Purkinje cell (primary cell): ENCODE results near the gene FOXB1. TPM values are rescaled to one million over a fixed set of nuclear protein-coding genes. Genes with fewer than 3 reads are reported as not detected.

Experiments used
- polyA plus RNA-seq: library from polyadenylated mRNA; unstranded; fragments of >200 nt; fragmentation: Nextera tagmentation; gene quantifications from 2 replicates; pipeline ENCODE4 v1.2.1, GENCODE V29; 2014

The FOXB1 gene
- not detected in 2 replicates for polyA plus RNA-seq

GRCh38 chr15:60004009-60004845, at the start of gene FOXB1:
FOXB1 (plus strand) TSS chr15:60004311; CDS start chr15:60004964, 653 bp downstream.

